ENCODE measurements around the gene AIDA. TPM values are rescaled to one million over a fixed set of nuclear protein-coding genes. Genes with fewer than 3 reads are reported as not detected.
A peak's percentile ranks its signal among the peaks of the same experiment; 100 is the strongest.

The AIDA gene
- total RNA-seq, 2 donors from 2014 or later = 43.8 to 48.0 TPM

DNA sequence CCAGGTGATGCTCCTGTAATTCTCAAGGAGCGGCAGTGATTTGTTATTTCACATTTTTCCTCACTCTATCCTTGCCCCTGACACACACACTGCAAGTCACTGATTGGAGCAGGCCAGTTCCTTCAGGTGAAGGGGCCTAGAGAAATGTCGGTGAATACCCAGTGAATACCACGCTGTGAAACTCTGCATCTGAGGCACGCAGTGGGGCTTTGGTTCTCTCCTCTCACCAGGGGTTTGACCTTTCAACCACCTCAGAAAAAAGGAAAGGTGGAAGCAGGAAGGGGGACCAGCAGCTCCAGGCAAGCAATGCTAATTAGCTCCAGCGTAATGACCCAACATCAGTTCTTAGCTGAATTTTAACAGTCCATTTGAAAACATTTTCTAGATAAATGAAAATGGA, 24.2 kb upstream of the AIDA start:
- no peaks in the 10 kb centered on the region for H3K9me3 ChIP-seq (ENCODE audit: control insufficient read depth, low read length, poor library complexity, severe bottlenecking)
- Mint-ChIP-seq H3K27me3 (no peaks in the 10 kb centered on the region), H3K36me3 (ENCODE audit: low read depth) (no peaks in the 10 kb centered on the region), H3K4me1 (peaks cover 3% of the 10 kb centered on the region), H3K4me3 (no peak overlapping the region), H3K27ac (no peak overlapping the region)
- ATAC-seq (no peak), DNase-seq (no peak)

DNA sequence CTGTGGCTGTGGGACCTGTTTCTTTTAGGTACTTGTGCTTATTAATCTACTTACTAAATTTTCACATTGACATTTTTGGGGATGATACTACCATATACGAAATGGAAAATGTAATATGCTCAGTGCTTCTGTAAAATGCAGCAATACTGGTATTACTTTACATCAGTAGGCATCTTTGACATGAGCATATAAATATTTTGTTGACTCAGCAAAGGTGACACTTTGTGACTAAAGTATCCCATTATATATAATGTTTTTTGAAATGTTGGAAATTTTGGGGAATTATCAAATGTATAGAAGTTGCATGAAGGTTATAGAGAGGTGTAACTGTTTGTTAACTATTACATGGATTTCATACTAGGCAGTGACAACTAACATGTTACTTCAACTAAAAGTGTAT, 22.4 kb upstream of the AIDA start:
- peaks cover 4% of the 10 kb centered on the region for H3K4me1 Mint-ChIP-seq
- ATAC-seq (no peak), DNase-seq (no peak)
- H3K9me3 ChIP-seq (ENCODE audit: control insufficient read depth, low read length, poor library complexity, severe bottlenecking) = no peaks in the 10 kb centered on the region
- no peak overlapping the region for H3K27ac Mint-ChIP-seq
- H3K4me3 Mint-ChIP-seq = peak overlapping the region; percentile 15
- H3K27me3 Mint-ChIP-seq = no peaks in the 10 kb centered on the region
- peaks cover 4% of the 10 kb centered on the region for H3K36me3 Mint-ChIP-seq (ENCODE audit: low read depth)

DNA sequence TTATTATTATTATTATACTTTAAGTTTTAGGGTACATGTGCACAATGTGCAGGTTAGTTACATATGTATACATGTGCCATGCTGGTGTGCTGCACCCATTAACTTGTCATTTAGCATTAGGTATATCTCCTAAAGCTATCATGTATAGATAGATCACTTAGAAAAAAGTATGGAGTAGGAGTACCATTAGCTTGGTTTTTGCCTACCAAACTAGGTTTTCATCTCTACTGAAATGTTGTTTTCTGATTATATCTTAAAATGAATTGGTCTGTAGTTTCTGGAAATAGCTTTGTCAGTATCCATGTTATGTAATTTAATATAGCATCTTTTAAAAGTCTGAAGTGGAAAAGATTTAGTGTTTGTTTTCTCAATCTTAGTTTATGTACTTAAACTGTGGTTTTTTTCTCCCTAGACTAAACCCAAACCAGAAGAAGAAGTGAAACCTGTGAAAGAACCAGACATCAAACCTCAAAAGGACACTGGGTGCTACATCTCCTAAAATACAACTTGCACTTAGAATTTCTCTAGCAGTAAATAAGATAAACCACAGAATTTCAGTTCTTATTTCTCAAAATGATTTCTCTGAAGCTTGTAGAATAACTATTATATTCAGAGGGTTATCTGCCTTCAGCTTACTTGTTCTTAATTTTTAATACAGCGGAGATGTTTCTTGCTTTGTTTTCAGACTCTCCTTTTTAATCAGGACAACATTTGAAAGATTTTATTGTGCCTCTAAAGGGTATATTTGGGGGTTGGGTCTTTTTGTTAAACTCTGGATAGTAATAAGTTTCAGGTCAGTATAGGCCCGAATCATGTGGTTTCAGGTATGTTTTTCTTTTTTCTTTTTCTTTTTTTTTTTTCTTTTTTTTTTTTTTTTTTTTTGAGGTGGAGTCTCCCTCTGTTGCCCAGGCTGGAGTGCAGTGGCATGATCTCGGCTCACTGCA, 20.2 kb upstream of the AIDA start:
- peaks cover 5% of the 10 kb centered on the region for H3K36me3 Mint-ChIP-seq (ENCODE audit: low read depth)
- ATAC-seq (peak; percentile 39), DNase-seq (no peak)
- peaks cover 7% of the 10 kb centered on the region for H3K4me1 Mint-ChIP-seq
- no peak overlapping the region for H3K27ac Mint-ChIP-seq
- no peaks in the 10 kb centered on the region for H3K27me3 Mint-ChIP-seq
- no peaks in the 10 kb centered on the region for H3K9me3 ChIP-seq (ENCODE audit: control insufficient read depth, low read length, poor library complexity, severe bottlenecking)
- no peak overlapping the region for H3K4me3 Mint-ChIP-seq

DNA sequence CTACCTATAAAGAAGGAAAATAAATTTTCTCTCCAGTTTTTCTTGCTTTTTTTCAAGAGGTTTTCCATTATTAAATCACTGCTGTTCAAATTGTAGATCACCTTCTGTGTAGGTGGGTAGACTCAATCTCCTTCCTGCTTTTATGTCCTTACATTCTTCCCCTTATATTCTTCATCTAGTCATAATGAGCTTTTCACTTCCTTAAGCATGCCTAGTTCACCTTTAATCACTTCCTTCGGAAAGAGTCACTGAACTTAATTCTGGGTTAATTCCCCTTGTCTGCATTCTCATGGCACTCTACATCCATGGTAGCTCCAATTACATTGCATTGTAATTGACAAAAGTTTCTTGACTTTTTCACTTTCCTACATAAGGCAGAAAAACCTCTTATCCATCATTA, 18.6 kb upstream of the AIDA start:
- no peak for ATAC-seq
- H3K4me3 Mint-ChIP-seq = no peak overlapping the region
- no peaks in the 10 kb centered on the region for H3K27me3 Mint-ChIP-seq
- no peaks in the 10 kb centered on the region for H3K9me3 ChIP-seq (ENCODE audit: control insufficient read depth, low read length, poor library complexity, severe bottlenecking)
- H3K27ac Mint-ChIP-seq = no peak overlapping the region
- no peak for DNase-seq
- H3K36me3 Mint-ChIP-seq (ENCODE audit: low read depth) = peaks cover 7% of the 10 kb centered on the region
- H3K4me1 Mint-ChIP-seq = peaks cover 7% of the 10 kb centered on the region

DNA sequence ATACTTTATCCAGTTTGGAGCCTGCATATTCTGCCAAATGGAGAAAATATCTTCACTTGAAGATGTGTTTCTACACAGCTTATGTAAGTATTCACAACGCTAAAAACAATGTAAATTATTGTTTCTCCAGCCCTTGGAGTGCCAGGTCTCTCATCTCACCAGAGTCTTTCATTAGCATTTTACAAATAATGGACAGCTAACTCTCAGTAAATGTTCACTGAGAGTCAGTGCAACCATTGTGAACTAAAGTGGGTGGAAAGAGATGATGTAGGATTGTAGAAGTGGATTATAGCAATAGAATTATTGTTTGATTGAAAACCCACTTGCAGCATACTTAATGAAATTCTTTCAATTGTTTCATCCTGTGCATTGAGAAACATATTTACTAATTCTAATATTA, 16.5 kb upstream of the AIDA start:
- Mint-ChIP-seq H3K4me1 (peaks cover 7% of the 10 kb centered on the region), H3K27me3 (no peaks in the 10 kb centered on the region), H3K4me3 (no peak overlapping the region), H3K27ac (peak overlapping the region; percentile 32), H3K36me3 (ENCODE audit: low read depth) (peaks cover 9% of the 10 kb centered on the region)
- H3K9me3 ChIP-seq (ENCODE audit: control insufficient read depth, low read length, poor library complexity, severe bottlenecking) = no peaks in the 10 kb centered on the region
- no peak for DNase-seq
- ATAC-seq = no peak

DNA sequence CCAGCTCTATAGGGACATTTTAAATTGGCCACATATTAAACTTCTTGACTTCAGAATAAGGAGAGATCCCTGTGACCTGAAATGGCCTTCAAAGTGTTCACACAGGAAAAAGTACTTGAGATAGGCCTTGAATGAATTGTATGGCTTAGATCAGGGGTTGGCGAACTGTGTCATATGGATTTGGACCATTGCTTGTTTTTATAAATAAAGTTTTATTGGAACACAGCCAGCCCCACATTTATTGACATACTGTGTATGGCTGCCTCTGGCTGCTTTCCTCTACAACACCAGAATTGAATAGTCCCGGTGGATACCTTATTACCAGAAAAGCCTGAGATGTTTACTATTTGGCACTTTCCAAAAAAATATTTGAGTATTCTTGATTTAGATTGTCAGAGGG, 4.1 kb upstream of the AIDA start:
- H3K27me3 Mint-ChIP-seq = no peaks in the 10 kb centered on the region
- H3K9me3 ChIP-seq (ENCODE audit: control insufficient read depth, low read length, poor library complexity, severe bottlenecking) = no peaks in the 10 kb centered on the region
- DNase-seq (no peak), ATAC-seq (no peak)
- H3K36me3 Mint-ChIP-seq (ENCODE audit: low read depth) = peaks cover 8% of the 10 kb centered on the region
- H3K4me1 Mint-ChIP-seq = peaks cover 28% of the 10 kb centered on the region
- peak overlapping the region; percentile 47 for H3K27ac Mint-ChIP-seq
- no peak overlapping the region for H3K4me3 Mint-ChIP-seq

DNA sequence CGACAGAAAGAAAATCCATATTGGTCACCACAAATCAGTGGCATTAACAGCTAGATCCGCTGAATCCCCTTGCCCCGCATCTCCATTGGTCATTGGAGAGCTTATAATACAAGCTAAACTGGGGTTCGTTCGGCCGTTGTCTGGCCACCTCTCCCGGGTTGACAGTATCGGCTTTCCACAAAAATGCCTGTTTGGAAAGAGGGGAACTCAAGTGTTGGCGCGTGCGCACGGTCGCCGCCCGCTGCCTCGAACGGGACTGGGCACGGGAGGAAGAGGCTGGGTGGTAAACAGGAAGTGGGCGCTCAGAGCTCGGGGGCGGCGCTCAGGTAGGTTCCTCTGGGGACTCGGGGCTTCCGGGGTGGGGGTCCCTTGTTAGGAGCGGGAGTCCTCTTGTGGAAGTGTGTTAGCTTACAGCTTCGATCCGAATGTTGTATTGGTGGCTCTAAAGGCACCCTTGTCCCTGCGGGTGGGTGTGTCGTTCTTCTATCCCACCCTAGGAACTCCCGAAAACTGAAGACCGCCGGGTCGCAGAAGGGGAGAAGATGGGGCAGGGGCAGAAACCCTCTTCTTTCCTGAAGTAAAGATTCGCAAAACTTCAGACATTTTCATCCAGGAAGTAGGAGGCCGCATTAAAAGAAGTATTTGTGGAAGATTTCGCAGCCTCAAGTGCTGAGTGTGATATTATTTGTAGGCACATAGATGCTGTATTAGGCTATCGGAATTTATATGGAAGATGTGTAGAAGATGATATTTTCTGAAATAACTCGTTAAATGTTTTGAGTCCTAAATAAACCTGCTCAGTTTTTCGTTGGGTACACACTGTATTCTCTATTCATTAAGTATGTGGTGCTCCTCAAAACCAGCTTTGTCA, 1.0 kb upstream of the AIDA start:
- peaks cover 5% of the 10 kb centered on the region for H3K36me3 Mint-ChIP-seq (ENCODE audit: low read depth)
- no peaks in the 10 kb centered on the region for H3K9me3 ChIP-seq (ENCODE audit: control insufficient read depth, low read length, poor library complexity, severe bottlenecking)
- DNase-seq = peak; percentile 79 to 88 (median 85)
- H3K4me3 Mint-ChIP-seq = peak overlapping the region; percentile 100
- H3K4me1 Mint-ChIP-seq = peaks cover 37% of the 10 kb centered on the region
- no peaks in the 10 kb centered on the region for H3K27me3 Mint-ChIP-seq
- ATAC-seq = peak; percentile 74
- peak overlapping the region; percentile 100 for H3K27ac Mint-ChIP-seq

DNA sequence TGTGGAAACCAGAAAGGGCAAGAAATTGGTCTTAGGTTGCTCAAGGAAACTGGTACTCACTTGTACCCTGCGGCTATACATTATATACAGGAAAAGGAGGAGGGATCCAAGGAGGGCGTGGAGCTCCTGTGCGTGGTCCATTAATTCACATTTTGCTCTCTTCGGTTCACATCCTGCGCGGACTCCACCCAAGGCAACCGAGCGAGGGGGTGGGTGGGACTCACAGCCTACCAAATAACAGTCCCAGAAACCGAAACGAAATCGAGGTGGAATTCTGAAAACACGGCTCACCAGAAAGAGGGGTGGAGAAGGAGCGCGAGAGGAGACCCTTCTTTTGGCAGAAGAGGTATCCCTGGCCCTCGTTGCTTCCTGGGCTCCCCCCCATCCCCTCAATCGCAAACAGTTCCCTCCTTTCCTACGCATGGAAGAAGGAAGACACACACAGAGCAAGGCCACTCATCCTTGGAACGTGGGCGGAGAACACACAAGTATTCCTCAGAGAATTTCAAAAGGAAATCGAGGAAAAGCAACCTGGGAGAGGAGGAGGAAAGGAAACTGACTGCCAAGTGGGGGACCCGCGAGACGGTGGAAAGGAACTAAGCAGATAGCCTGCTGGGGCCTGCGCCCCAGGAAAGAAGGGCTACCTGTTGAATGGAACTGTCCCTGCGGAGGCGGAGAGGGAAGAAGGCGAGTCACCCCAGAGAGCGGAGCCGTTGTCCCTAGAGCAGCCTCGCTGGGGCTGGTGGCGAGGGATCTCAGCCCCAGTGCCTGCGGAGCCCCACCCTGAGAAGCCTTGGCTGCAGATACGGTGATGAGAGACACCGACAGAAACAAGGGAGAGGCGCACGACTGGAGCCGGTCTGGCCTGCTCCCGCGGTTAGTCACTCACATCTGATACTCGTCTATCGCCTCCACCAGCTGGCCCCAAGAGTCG, 705 bp downstream of the AIDA start:
- DNase-seq (peak; percentile 24 to 46 (median 29)), ATAC-seq (peak; percentile 35)
- peak overlapping the region; percentile 100 for H3K4me3 Mint-ChIP-seq
- peaks cover under 1% of the 10 kb centered on the region for H3K36me3 Mint-ChIP-seq (ENCODE audit: low read depth)
- H3K27ac Mint-ChIP-seq = peak overlapping the region; percentile 100
- no peaks in the 10 kb centered on the region for H3K27me3 Mint-ChIP-seq
- H3K4me1 Mint-ChIP-seq = peaks cover 33% of the 10 kb centered on the region
- no peaks in the 10 kb centered on the region for H3K9me3 ChIP-seq (ENCODE audit: control insufficient read depth, low read length, poor library complexity, severe bottlenecking)

DNA sequence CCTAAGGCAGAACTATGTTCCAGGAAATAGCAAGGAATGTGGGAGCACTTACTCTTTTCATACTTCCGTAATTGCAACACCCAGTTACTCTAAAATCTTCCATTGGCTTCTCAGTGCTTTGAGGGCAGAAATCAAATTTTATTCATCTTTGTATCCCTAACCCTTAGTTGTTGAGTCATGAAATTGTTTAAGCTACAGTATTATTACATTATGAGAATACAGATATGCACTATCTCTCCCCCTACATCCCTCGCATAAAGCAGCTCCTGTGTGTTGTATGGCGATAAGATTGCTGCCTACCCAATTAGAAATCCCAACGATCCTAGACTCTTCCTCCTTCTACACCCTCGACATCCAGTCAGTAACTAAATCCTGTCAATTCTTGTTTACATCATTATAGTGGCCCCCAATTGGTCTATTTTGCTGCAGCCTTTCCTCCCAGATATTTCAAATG, 2.6 kb downstream of the AIDA start:
- Mint-ChIP-seq H3K4me1 (peaks cover 41% of the 10 kb centered on the region), H3K4me3 (peak overlapping the region; percentile 73), H3K27ac (no peak overlapping the region), H3K27me3 (no peaks in the 10 kb centered on the region), H3K36me3 (ENCODE audit: low read depth) (no peaks in the 10 kb centered on the region)
- no peaks in the 10 kb centered on the region for H3K9me3 ChIP-seq (ENCODE audit: control insufficient read depth, low read length, poor library complexity, severe bottlenecking)
- DNase-seq (no peak), ATAC-seq (no peak)

DNA sequence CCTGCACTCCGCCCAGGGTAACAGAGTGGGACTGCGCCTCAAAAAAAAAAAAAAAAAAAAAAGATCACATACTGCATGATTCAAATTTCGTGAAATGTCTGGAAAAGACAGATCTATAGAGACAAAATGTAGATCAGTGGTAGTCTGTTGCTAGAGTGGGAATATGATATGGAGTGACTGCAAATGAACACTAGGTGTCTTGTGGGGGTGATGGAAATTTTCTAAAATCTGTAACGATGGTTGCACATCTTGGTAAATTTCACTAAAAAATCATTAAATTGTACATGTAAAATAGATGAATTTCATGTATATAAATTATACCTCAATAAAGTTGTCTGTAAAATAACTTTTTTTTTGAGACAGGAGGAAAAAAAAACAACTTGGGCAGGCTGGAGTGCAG, 5.5 kb downstream of the AIDA start:
- H3K4me3 Mint-ChIP-seq = no peak overlapping the region
- peaks cover 37% of the 10 kb centered on the region for H3K4me1 Mint-ChIP-seq
- ATAC-seq = no peak
- H3K36me3 Mint-ChIP-seq (ENCODE audit: low read depth) = peaks cover 4% of the 10 kb centered on the region
- H3K9me3 ChIP-seq (ENCODE audit: control insufficient read depth, low read length, poor library complexity, severe bottlenecking) = no peaks in the 10 kb centered on the region
- no peak overlapping the region for H3K27ac Mint-ChIP-seq
- H3K27me3 Mint-ChIP-seq = no peaks in the 10 kb centered on the region
- DNase-seq = no peak

DNA sequence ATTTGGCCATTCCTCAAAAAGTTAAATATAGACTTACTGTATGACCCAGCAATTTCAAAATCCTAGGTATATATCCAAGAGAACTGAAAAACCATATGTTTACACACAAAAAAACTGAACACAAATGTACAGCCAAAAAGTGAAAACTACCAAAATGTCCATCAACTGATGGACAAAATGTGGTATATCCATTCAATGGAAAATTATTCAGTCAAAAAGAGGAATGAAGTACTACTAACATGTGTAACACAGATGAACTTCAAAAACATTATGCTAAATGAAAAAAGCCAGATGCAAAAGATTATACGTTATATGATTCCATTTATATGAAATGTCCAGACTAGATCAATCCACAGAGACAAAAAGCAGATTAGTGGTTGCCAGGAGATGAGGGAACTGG, 8.0 kb downstream of the AIDA start:
- peaks cover 23% of the 10 kb centered on the region for H3K4me1 Mint-ChIP-seq
- no peaks in the 10 kb centered on the region for H3K27me3 Mint-ChIP-seq
- DNase-seq (no peak), ATAC-seq (no peak)
- no peaks in the 10 kb centered on the region for H3K9me3 ChIP-seq (ENCODE audit: control insufficient read depth, low read length, poor library complexity, severe bottlenecking)
- peaks cover 4% of the 10 kb centered on the region for H3K36me3 Mint-ChIP-seq (ENCODE audit: low read depth)
- H3K4me3 Mint-ChIP-seq = no peak overlapping the region
- no peak overlapping the region for H3K27ac Mint-ChIP-seq

DNA sequence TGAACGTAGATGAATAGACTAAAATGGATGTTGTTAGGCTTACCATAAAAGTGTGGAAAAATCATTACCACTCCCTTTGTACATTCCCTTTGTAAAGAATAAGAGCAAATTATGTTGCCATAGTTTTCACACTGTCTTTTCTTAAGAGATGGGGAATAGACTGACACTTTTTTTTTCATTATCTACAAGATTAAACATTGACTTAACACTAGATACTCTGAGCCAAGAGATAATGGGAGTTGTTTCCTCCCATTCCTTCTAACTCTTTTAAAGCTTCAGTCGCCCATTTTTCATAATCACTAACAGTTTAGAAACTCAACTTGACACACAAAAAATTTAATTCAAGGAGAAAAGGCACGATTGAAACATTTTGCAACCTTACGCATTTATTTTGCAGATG, 10.1 kb downstream of the AIDA start:
- Mint-ChIP-seq H3K4me3 (no peak overlapping the region), H3K27ac (no peak overlapping the region), H3K36me3 (ENCODE audit: low read depth) (peaks cover 4% of the 10 kb centered on the region), H3K27me3 (no peaks in the 10 kb centered on the region), H3K4me1 (peaks cover 25% of the 10 kb centered on the region)
- no peaks in the 10 kb centered on the region for H3K9me3 ChIP-seq (ENCODE audit: control insufficient read depth, low read length, poor library complexity, severe bottlenecking)
- DNase-seq = no peak
- no peak for ATAC-seq
